Esophagus (tissue), 2 donors: ENCODE data around the gene TRIM67. TPM values are rescaled to one million over a fixed set of nuclear protein-coding genes. Genes with fewer than 3 reads are reported as not detected.
A peak's percentile ranks its signal among the peaks of the same experiment; 100 is the strongest.

ENCODE experiments used
- H3K27ac ChIP-seq, 2 donors: one replicate each; pipeline ENCODE4 v1.5.1; 2013; ENCODE audit warnings: low read depth in 2 of 2, mild to moderate bottlenecking in 2 of 2, inconsistent platforms in 1 of 2, low read length in 1 of 2, moderate library complexity in 1 of 2
- H3K27me3 ChIP-seq, 2 donors: one replicate each; pipeline ENCODE4 v1.6.1; 2013; ENCODE audit warnings: low read length in 2 of 2, control low read depth in 1 of 2, mild to moderate bottlenecking in 1 of 2; ENCODE audit not compliant: insufficient read depth in 2 of 2, control insufficient read depth in 1 of 2
- H3K36me3 ChIP-seq, 2 donors: one replicate each; pipeline ENCODE4 v1.6.1; 2013; ENCODE audit warnings: low read length in 1 of 2; ENCODE audit not compliant: control insufficient read depth in 2 of 2, insufficient read depth in 2 of 2
- H3K4me1 ChIP-seq, 2 donors: one replicate each; pipeline ENCODE4 v1.6.1; 2013; ENCODE audit warnings: low read length in 1 of 2; ENCODE audit not compliant: control insufficient read depth in 2 of 2, insufficient read depth in 2 of 2
- H3K4me3 ChIP-seq, 2 donors: one replicate each; pipeline ENCODE4 v1.5.1; 2013; ENCODE audit warnings: low read length in 2 of 2, mild to moderate bottlenecking in 2 of 2, low read depth in 1 of 2, moderate library complexity in 1 of 2
- H3K9me3 ChIP-seq, 2 donors: one replicate each; pipeline ENCODE4 v1.6.1; 2013; ENCODE audit warnings: mild to moderate bottlenecking in 2 of 2, low read depth in 1 of 2, low read length in 1 of 2, moderate library complexity in 1 of 2; ENCODE audit not compliant: control insufficient read depth in 2 of 2, insufficient read depth in 1 of 2
- WGBS, 2 donors: extraction: QIAGEN DNeasy Blood & Tissue Kit; methylation state at CpG; one replicate each; pipeline ENCODE4 v1.1.7; 2013; 5-methylcytosine and 5-hydroxymethylcytosine counted together
- polyA plus RNA-seq, 2 donors: library from polyadenylated mRNA; stranded (reverse); fragments of 200-250 nt; gene quantifications; one replicate each; pipeline ENCODE4 v1.2.3, GENCODE V29; 2013
- donor health status: healthy with polysubstance abuse.
- donor health status: Bipolar disorder and iron deficiency.

TRIM67 gene
- polyA plus RNA-seq, 2 donors: under 0.01 TPM; not detected in 1

DNA sequence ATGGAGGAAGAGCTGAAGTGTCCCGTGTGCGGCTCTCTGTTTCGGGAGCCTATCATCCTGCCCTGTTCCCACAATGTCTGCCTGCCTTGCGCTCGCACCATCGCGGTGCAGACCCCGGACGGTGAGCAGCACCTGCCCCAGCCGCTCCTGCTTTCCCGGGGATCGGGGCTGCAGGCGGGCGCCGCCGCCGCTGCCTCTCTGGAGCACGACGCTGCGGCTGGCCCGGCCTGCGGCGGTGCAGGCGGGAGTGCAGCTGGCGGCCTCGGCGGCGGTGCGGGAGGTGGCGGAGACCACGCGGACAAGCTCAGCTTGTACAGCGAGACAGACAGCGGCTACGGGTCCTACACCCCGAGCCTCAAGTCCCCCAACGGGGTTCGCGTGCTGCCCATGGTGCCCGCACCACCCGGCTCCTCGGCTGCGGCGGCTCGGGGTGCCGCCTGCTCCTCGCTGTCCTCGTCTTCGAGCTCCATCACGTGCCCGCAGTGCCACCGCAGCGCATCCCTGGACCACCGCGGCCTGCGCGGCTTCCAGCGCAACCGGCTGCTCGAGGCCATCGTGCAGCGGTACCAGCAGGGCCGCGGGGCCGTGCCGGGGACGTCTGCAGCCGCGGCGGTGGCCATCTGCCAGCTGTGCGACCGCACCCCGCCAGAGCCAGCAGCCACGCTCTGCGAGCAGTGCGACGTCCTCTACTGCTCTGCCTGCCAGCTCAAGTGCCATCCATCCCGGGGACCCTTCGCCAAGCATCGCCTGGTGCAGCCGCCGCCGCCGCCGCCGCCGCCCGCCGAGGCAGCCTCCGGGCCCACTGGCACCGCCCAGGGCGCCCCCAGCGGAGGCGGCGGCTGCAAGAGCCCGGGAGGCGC is 1.3 kb downstream of the TRIM67 start:
- peaks cover 4 to 29% of the 10 kb centered on the region in 2 donors for H3K27me3 ChIP-seq
- peaks cover 11 to 18% of the 10 kb centered on the region in 2 donors for H3K4me1 ChIP-seq
- no peaks in the 10 kb centered on the region for H3K36me3 ChIP-seq
- peak overlapping the region in 1 of 2 donors; percentile 9 for H3K4me3 ChIP-seq
- H3K27ac ChIP-seq: no peak overlapping the region
- WGBS, 2 donors: 9 to 11% methylated on average over 84 to 97 of the region's 97 CpGs
- H3K9me3 ChIP-seq: no peaks in the 10 kb centered on the region

DNA sequence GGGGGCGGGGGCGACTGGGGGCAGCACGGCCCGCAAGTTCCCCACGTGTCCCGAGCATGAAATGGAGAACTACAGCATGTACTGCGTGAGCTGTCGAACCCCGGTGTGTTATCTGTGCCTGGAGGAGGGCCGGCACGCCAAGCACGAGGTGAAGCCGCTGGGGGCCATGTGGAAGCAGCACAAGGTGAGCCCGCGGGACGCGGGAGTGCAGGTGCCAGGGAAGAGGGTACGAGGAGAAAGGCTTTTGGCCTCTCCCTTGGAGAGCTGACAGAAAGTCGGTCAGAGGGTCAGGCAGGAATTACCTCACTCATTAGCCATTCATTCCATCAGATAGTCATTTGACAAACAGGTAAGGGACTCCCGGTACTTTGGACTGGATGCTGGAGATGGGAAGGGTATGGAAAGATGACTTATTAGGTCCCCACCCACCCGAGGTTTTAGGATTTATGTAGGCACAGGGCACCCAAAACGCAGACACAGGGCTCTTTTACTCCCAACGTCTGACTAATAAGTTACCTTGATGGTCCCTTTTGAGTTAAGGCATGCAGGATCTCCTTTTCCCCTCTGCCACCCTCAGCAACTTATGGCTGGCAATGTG is 2.1 kb downstream of the TRIM67 start:
- H3K4me3 ChIP-seq: no peak overlapping the region
- peaks cover 4 to 29% of the 10 kb centered on the region in 2 donors for H3K27me3 ChIP-seq
- H3K9me3 ChIP-seq: no peaks in the 10 kb centered on the region
- H3K36me3 ChIP-seq: no peaks in the 10 kb centered on the region
- H3K27ac ChIP-seq: no peak overlapping the region
- 23 to 26% methylated on average over 23 of the region's 23 CpGs for WGBS, 2 donors
- H3K4me1 ChIP-seq: peaks cover 11 to 18% of the 10 kb centered on the region in 2 donors

DNA sequence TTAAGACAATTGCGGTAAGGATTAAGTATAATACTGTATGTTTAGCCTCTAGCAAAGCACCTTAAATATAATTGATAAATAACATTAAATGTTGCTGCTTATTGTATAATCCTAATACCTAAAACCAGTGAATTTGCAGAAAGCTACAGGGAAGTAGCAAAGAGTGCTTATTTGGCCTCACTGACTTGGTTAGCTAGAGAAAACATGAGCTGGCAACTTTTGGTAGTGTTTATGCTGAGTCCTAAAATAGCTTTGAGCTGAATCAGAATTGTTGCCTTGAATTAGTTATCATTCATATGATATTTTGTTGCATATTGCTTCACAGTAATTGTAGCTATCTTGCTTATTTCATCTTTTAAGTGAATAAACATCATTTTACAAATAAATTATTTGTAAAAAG is 3.5 kb downstream of the TRIM67 start:
- 94 to 97% methylated on average over 1 of the region's 1 CpG for WGBS, 2 donors
- peaks cover 4 to 23% of the 10 kb centered on the region in 2 donors for H3K27me3 ChIP-seq

DNA sequence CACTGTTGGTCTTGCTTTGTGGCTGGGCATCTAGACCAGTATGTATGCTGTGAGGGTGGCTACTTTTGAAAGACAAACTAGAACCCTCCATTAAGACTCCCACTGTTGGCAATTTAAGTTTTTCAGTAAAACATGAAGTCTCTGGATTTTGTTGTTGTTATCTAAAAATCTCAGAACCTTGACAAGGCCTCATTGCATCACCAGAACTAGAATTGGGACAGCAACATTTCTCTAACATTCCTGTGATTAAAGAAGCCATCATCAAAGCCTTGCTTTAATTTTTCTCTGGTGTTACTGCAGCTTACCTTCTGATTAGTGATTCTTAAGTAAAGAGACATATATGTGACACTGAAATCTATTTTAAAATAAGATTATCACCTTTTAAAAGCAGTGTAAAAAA is 4.5 kb downstream of the TRIM67 start:
- Histone ChIP-seq H3K9me3 (no peaks in the 10 kb centered on the region), H3K4me3 (no peak overlapping the region), H3K27ac (no peak overlapping the region), H3K27me3 (peaks cover 4 to 19% of the 10 kb centered on the region in 2 donors), H3K36me3 (no peaks in the 10 kb centered on the region), H3K4me1 (peaks cover 11 to 16% of the 10 kb centered on the region in 2 donors)

More for the DNA sequence above, 3.5 kb downstream of the TRIM67 start:
- H3K4me1 ChIP-seq: peaks cover 11 to 18% of the 10 kb centered on the region in 2 donors
- no peak overlapping the region for H3K4me3 ChIP-seq
- no peaks in the 10 kb centered on the region for H3K36me3 ChIP-seq
- no peak overlapping the region for H3K27ac ChIP-seq
- no peaks in the 10 kb centered on the region for H3K9me3 ChIP-seq

DNA sequence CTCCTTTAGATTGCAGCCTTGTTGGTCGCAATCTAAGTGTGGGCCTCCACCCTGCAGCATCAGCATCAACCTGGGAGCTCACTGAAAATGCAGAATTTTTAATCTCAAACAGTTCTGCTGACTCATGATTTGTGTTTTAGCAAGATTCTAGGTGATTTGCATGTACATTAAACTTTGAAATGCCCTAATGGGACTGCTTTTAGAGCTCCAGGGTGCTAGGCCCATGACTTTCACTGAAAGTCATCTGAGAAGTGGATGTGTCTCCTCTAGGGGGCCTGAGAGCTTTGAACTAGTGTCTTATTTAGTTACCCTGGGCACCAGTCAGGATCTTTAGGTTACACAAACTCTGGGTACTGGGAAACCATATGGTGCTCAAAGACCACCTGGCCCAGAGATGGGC is 9.0 kb downstream of the TRIM67 start:
- no peaks in the 10 kb centered on the region for H3K27me3 ChIP-seq
- H3K4me1 ChIP-seq: peaks cover 0 to 4% of the 10 kb centered on the region in 2 donors
- H3K36me3 ChIP-seq: no peaks in the 10 kb centered on the region
- no peak overlapping the region for H3K4me3 ChIP-seq
- WGBS, 2 donors: 97 to 100% methylated on average over 1 of the region's 1 CpG
- H3K9me3 ChIP-seq: no peaks in the 10 kb centered on the region
- no peak overlapping the region for H3K27ac ChIP-seq

DNA sequence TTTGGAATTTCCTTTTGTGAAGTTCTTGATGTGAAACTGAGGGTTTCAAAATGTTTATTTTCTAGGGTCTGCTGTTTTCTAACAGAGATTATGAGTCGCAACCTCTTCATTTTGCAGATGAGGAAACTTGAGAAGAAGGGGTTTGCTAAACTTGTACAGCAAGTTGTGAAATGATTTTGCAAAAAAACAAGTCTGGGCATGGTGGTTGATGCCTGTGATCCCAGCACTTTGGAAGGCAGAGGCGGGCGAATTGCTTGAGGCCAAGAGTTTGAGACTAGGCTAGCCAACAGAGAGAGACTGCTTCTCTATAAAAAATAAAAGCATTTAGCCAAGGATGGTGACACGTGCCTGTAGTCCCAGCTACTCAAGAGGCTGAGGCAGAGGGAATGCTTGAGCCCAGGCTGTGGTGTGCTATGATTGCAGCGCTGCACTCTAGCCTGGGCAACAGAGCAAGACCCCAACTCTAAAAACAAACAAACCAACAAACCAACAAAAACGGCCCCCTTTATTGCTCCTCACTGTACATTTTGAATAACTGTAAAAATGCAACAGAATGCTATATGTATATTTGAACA is 9.9 kb downstream of the TRIM67 start:
- Histone ChIP-seq H3K27ac (no peak overlapping the region), H3K4me3 (no peak overlapping the region), H3K4me1 (peaks cover 0 to 4% of the 10 kb centered on the region in 2 donors), H3K27me3 (no peaks in the 10 kb centered on the region), H3K9me3 (no peaks in the 10 kb centered on the region), H3K36me3 (no peaks in the 10 kb centered on the region)
- WGBS, 2 donors: 48 to 64% methylated on average over 6 of the region's 6 CpGs

DNA sequence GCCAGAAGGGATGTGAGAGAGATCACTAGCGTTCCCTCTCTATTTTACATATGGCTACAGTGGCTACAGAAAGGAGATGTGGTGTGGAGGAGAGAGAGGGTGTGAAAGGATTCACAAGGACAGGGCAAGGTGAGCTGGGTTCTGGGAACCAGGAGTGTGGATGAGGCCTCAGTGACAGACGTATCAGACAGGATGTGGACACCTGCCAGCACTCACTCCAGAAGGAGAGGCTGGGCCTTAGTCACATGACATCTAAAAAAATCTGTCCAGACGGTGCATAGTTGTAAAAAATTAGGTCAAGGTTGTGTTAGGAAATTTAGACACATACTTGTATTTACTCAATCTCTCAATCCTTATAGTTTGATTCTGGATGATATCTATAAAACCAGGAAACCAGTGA is 10.6 kb downstream of the TRIM67 start:
- Histone ChIP-seq H3K27me3 (no peaks in the 10 kb centered on the region), H3K4me1 (peaks cover 0 to 4% of the 10 kb centered on the region in 2 donors), H3K36me3 (no peaks in the 10 kb centered on the region), H3K9me3 (no peaks in the 10 kb centered on the region), H3K27ac (no peak overlapping the region), H3K4me3 (no peak overlapping the region)
- WGBS, 2 donors: 35 to 38% methylated on average over 3 of the region's 3 CpGs

DNA sequence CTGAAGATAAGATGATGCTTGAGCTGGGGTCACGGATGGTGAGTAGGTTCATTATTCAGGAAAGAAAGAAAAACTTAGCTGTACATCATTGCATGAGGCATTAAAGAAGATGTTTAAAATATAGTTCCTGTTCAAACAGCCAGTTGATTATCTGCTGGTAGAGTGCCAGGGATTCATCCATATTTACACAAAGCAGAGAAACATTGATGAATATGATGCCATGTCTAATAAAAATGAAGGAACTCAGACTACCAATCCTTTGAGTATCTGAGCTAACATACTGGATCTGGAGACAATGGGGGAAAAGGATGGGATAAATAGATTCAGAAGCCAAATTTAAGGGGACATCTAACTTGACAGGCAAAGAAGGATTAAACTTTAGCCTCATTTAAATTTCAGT is 14.6 kb downstream of the TRIM67 start:
- Histone ChIP-seq H3K27me3 (peaks cover 0 to 3% of the 10 kb centered on the region in 2 donors), H3K9me3 (peaks cover 0 to 4% of the 10 kb centered on the region in 2 donors), H3K36me3 (no peaks in the 10 kb centered on the region), H3K4me1 (peaks cover 0 to 4% of the 10 kb centered on the region in 2 donors), H3K4me3 (no peak overlapping the region), H3K27ac (no peak overlapping the region)
- 42 to 68% methylated on average over 1 of the region's 1 CpG for WGBS, 2 donors

DNA sequence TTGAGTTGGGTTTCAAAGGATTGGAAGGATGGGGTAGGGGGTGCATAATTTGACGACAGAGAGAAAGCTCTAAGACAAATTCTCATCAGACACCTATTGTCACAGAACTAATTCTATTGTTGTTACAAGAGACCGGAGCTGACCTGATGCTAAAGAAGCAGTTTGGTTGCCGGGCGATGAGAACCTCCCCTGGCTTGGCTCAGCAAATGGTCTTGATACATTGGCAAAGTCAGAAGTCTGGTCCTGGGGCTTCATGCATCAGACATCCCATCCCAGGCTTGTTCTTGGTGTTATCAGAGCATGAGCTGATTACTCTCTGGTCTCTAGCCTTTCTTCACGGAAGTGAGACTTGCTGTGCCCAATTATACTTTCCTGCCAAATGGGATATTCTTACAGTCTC is 15.4 kb downstream of the TRIM67 start:
- Histone ChIP-seq H3K27me3 (peaks cover 0 to 3% of the 10 kb centered on the region in 2 donors), H3K27ac (no peak overlapping the region), H3K4me3 (no peak overlapping the region), H3K4me1 (peaks cover 0 to 3% of the 10 kb centered on the region in 2 donors), H3K36me3 (no peaks in the 10 kb centered on the region), H3K9me3 (peaks cover 0 to 4% of the 10 kb centered on the region in 2 donors)
- 68 to 69% methylated on average over 5 of the region's 5 CpGs for WGBS, 2 donors
